Aorta (tissue), 5 donors: Measurements from ENCODE around the gene MX2. TPM values are rescaled to one million over a fixed set of nuclear protein-coding genes. Genes with fewer than 3 reads are reported as not detected.

Experiments used
- ATAC-seq: fragments of 200-7000 bp; cut with Tn5 transposase; one replicate; pipeline ENCODE4 v1.9.1; 2022; ENCODE audit warnings: moderate library complexity; ENCODE audit not compliant: low FRiP score
- DNase-seq, 2 donors: peaks; one replicate each; pipeline ENCODE4 v3.0.0-alpha.2; 2020
- H3K27ac ChIP-seq, 2 donors: one replicate each; pipeline ENCODE4 v1.5.1; 2013; ENCODE audit warnings: low read length in 2 of 2, mild to moderate bottlenecking in 2 of 2, moderate library complexity in 2 of 2, control low read depth in 1 of 2, inconsistent platforms in 1 of 2, low read depth in 1 of 2
- H3K27me3 ChIP-seq, 2 donors: one replicate each; pipeline ENCODE4 v1.6.1; 2013; ENCODE audit warnings: control low read depth in 1 of 2, low read length in 1 of 2, mild to moderate bottlenecking in 1 of 2, moderate library complexity in 1 of 2; ENCODE audit not compliant: insufficient read depth in 2 of 2, control insufficient read depth in 1 of 2
- H3K36me3 ChIP-seq, 2 donors: one replicate each; pipeline ENCODE4 v1.6.1; 2013; ENCODE audit warnings: control low read depth in 1 of 2, low read length in 1 of 2, mild to moderate bottlenecking in 1 of 2; ENCODE audit not compliant: insufficient read depth in 2 of 2, control insufficient read depth in 1 of 2
- H3K4me1 ChIP-seq, 2 donors: one replicate each; pipeline ENCODE4 v1.6.1; 2013; ENCODE audit warnings: low read length in 2 of 2, control low read depth in 1 of 2, mild to moderate bottlenecking in 1 of 2, moderate library complexity in 1 of 2; ENCODE audit not compliant: insufficient read depth in 2 of 2, control insufficient read depth in 1 of 2
- H3K4me3 ChIP-seq, 2 donors: one replicate each; pipeline ENCODE4 v1.5.1; 2013; ENCODE audit warnings: low read length in 2 of 2, control low read depth in 1 of 2, mild to moderate bottlenecking in 1 of 2
- H3K9me3 ChIP-seq: one replicate; pipeline ENCODE4 v1.6.1; 2013; ENCODE audit warnings: mild to moderate bottlenecking, low read length; ENCODE audit not compliant: control insufficient read depth
- WGBS, 2 donors: extraction: QIAGEN DNeasy Blood & Tissue Kit; methylation state at CpG; one replicate each; pipeline ENCODE4 v1.1.7; 2013; 5-methylcytosine and 5-hydroxymethylcytosine counted together
- intact Hi-C, 2 donors: fragments of 100-400 bp; cut with DNase I; formaldehyde crosslinking; loops; one replicate each; pipeline versions ENCODE4 v1.14.2 to v1.15.0; 2022
- polyA plus RNA-seq, 2 donors: library from polyadenylated mRNA; stranded (reverse); fragments of 200-250 nt; gene quantifications; one replicate each; pipeline ENCODE4 v1.2.3, GENCODE V29; 2013
- total RNA-seq, 2 donors: library from RNA; stranded (reverse); fragmentation: NEBNext Ultra II Directional; extraction: Animal tissue kit (Norgen Biotek cat#: 25700); gene quantifications; one replicate each; pipeline ENCODE4 v1.2.1, GENCODE V29; 2021
- donor health status: healthy with polysubstance abuse.
- donor health status: Bipolar disorder and iron deficiency.
- donor health status: DM: no; HTN: no; CAD: no.
- donor health status: DM: no; HTN: no; CAD: no.
- donor health status: DM: yes; HTN: yes; CAD: no.

MX2 gene
- total and polyA plus RNA-seq, 4 donors, result 0.69 to 21.8 (median 12.5) TPM

DNA sequence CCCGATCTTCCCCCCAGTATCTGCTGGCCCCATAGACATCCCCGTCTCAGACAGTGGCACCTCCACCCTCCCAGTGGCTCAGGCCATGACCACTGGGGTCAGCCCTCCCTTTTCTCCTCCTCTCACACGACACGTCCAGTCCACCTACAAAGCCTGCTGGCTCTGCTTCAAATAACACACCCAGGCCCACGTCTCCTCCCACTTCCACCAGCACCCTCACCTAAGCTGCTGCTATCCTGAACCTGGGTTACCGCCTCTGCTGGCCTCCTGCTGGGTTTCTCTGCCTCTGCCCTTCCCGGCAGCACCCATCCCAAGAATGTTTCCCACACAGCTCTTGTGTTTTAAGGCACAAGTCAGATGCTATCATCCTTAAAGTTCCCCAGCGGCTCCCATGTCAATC lies 26.0 kb downstream of the MX2 start:
- Histone ChIP-seq H3K27me3 (no peaks in the 10 kb centered on the region), H3K36me3 (no peaks in the 10 kb centered on the region), H3K4me1 (no peaks in the 10 kb centered on the region), H3K9me3 (no peaks in the 10 kb centered on the region), H3K4me3 (no peak overlapping the region), H3K27ac (no peak overlapping the region)
- intact Hi-C loops, result no loop called here
- ATAC-seq (peak; percentile 42), DNase-seq (no peak)
- WGBS, 2 donors, result 78 to 83% methylated on average over 8 of the region's 8 CpGs

DNA sequence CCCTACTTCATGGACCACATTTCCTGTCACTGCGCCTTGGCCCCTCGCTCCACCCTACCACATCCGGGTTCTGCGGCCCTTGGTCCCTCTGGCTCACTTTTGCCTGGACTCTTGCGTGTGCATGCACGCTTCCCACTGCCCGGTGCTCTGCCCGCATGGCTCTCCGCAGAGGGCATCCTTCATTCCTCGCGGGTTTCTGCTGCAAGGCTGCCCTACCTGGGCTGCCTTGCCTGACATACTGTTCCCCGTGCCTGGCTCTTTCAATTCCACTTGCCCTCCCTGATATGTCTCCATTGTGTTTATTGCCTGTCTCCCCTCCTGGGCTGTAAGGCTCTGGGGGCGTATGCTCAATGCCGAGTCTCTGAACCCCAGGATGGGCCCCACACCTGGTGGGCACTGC lies 26.4 kb downstream of the MX2 start:
- no peak for ATAC-seq

DNA sequence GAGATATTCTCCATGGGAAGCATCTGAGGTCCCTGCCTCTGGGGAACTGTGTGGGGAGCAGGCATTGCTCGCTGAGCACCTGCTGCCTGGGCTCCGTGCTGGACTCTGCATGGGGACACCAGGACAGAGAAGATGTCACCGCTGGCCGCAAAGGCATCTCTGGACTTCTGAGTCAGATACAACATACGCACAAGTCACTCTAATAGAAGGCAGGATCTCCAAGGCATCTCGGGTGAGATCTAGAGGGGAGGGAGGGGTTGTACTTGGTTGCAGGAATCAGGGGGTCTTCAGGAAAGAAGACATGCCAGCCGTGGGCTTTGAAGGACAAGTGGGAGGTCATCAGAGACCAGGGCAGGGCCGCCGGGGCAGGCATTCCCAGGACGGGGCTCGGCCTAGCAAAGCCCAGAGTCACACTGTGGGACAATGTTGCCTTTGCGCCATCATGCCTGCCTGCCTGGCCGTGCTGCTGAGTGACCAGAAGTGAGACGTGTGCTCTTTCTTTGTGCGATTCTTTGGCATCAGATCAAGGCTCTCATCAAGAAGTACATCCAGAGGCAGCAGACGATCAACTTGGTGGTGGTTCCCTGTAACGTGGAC lies 28.3 kb downstream of the MX2 start:
- 91 to 92% methylated on average over 17 of the region's 17 CpGs for WGBS, 2 donors
- H3K27me3 ChIP-seq, result no peaks in the 10 kb centered on the region
- H3K4me1 ChIP-seq, result no peaks in the 10 kb centered on the region
- H3K27ac ChIP-seq, result no peak overlapping the region
- intact Hi-C loops, result no loop called here
- ATAC-seq (no peak), DNase-seq (no peak)
- no peaks in the 10 kb centered on the region for H3K9me3 ChIP-seq
- no peak overlapping the region for H3K4me3 ChIP-seq
- H3K36me3 ChIP-seq, result no peaks in the 10 kb centered on the region

More for the DNA sequence above, 26.4 kb downstream of the MX2 start:
- DNase-seq, result no peak
- H3K27me3 ChIP-seq, result no peaks in the 10 kb centered on the region
- no peak overlapping the region for H3K4me3 ChIP-seq
- WGBS, 2 donors, result 94 to 97% methylated on average over 14 of the region's 14 CpGs
- no peak overlapping the region for H3K27ac ChIP-seq
- no peaks in the 10 kb centered on the region for H3K36me3 ChIP-seq
- no peaks in the 10 kb centered on the region for H3K4me1 ChIP-seq
- H3K9me3 ChIP-seq, result no peaks in the 10 kb centered on the region
- intact Hi-C loops, result no loop called here

DNA sequence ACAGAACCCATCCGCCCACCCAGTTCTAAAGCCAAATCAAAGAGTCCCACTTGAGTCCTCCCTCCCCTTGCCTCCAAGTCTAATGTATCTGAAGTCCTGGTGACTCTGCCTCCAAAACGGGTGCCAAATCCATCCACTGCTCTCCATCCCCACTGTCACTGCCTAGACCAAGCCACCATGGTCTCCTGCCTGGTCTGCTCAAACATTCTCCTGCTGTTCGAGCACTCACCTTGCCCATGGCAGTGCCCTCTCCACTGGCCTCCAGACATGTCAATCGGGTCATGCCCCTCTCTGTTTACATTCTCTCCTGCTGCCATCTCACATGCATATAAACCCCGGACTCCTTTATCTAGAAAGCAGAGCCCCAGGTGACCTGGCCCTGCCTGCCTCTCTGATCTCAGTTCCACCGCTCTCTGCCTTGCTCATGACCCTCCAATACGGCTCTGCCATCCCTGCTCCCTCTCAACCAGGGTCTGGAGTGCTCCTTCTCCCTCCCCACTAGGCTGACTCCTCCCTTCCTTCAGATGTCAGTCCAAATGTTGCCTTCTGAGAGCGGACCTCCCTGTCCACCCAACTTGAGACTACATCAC lies 32.1 kb downstream of the MX2 start:
- Histone ChIP-seq H3K9me3 (no peaks in the 10 kb centered on the region), H3K4me3 (no peak overlapping the region), H3K4me1 (no peaks in the 10 kb centered on the region), H3K36me3 (no peaks in the 10 kb centered on the region), H3K27me3 (no peaks in the 10 kb centered on the region), H3K27ac (no peak overlapping the region)
- intact Hi-C loops, result no loop called here
- DNase-seq, result peak in 1 of 2 donors; percentile 61
- WGBS, 2 donors, result 80 to 88% methylated on average over 8 of the region's 8 CpGs
- ATAC-seq, result no peak

DNA sequence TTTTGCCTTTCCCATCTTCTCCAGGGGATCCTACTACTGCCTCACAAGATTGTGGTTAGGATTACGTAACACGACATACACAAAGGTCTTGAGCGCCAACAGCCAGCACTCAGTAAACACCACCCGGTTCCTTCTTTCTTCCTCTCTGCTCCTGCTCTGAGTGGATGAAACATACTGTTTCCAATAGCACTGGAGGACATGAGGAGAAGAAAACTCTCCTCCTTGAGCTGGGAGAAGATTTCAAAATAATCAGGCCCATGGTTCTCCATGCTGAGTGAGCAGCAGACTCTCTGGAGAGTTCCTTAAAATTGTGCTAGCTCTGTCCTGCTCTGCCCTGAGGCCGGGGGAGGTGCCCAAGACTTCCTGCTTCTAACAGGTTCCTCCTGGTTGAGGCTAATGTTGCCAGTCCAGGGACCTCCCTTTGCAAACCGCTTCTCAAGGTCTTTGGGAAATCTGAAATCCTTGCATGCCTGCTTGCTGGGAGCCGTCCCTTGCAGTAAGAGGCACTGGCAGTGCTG lies 34.8 kb downstream of the MX2 start:
- no peaks in the 10 kb centered on the region for H3K36me3 ChIP-seq
- 65 to 69% methylated on average over 7 of the region's 7 CpGs for WGBS, 2 donors
- H3K4me1 ChIP-seq, result no peaks in the 10 kb centered on the region
- DNase-seq, result peak; percentile 55 to 75
- H3K4me3 ChIP-seq, result no peak overlapping the region
- no peaks in the 10 kb centered on the region for H3K9me3 ChIP-seq
- H3K27me3 ChIP-seq, result no peaks in the 10 kb centered on the region
- intact Hi-C loops, result no loop called here
- no peak overlapping the region for H3K27ac ChIP-seq
- peak; percentile 50 for ATAC-seq

DNA sequence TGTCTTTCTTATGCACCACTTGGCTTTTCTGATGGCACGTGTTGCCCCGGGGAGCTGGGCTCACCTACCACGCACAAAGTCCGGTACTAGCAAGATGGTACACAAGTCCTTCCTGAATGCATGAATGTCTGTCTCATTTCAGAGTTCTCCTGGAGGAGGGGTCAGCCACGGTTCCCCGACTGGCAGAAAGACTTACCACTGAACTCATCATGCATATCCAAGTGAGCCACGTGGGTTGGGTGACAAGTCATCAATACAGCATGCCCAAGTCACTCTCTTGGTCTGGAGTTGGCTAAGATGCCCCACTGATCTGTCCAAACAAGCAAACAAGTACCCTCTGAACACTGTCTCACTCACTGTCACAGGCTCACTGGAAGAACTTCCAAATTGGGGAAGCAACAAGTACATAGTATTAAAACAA lies 35.7 kb downstream of the MX2 start:
- ATAC-seq (no peak), DNase-seq (peak in 1 of 2 donors; percentile 56)
- Histone ChIP-seq H3K27me3 (no peaks in the 10 kb centered on the region), H3K9me3 (no peaks in the 10 kb centered on the region), H3K4me3 (no peak overlapping the region), H3K36me3 (no peaks in the 10 kb centered on the region), H3K27ac (no peak overlapping the region), H3K4me1 (no peaks in the 10 kb centered on the region)
- 82 to 90% methylated on average over 7 of the region's 7 CpGs for WGBS, 2 donors
- intact Hi-C loops, result no loop called here

DNA sequence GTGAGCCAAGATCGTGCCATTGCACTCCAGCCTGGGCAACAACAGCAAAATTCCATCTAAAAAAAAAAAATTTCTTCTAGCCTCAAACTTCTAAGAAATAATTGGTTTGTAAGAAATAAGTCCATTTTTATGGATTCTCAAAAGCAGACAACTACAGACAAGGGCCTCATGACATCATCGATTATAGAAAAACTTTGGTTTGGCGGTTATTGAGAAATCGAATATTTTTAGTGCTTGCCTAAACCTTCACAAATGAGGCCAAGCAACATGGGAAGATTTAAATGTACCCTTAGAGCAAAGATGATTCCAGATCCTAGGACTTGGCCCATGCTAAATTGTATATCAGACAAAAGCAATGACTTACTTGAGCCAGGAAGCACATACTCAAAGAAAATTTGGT lies 36.4 kb downstream of the MX2 start:
- intact Hi-C loops, result no loop called here
- Histone ChIP-seq H3K27me3 (no peaks in the 10 kb centered on the region), H3K4me1 (no peaks in the 10 kb centered on the region), H3K4me3 (no peak overlapping the region), H3K27ac (no peak overlapping the region), H3K9me3 (no peaks in the 10 kb centered on the region), H3K36me3 (no peaks in the 10 kb centered on the region)
- ATAC-seq (no peak), DNase-seq (no peak)
- 92% methylated on average over 4 of the region's 4 CpGs for WGBS, 2 donors

DNA sequence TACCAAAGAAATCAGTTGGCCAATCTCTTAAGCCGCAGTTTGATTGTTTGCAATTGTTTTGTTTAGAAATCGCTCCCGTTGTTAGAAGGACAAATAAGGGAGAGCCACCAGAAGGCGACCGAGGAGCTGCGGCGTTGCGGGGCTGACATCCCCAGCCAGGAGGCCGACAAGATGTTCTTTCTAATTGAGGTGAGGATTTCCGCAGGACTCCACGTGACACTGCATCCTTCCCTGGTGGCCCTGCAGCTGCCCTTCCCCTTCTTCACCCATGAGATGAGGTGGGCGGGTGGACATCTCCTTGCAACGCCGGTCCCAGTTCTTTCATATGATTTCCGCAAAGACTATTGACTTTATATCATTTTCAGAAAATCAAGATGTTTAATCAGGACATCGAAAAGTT lies 37.0 kb downstream of the MX2 start:
- intact Hi-C loops, result no loop called here
- no peak overlapping the region for H3K27ac ChIP-seq
- no peaks in the 10 kb centered on the region for H3K36me3 ChIP-seq
- no peaks in the 10 kb centered on the region for H3K9me3 ChIP-seq
- DNase-seq (peak in 1 of 2 donors; percentile 65), ATAC-seq (no peak)
- H3K4me1 ChIP-seq, result no peaks in the 10 kb centered on the region
- WGBS, 2 donors, result 95 to 96% methylated on average over 16 of the region's 16 CpGs
- no peak overlapping the region for H3K4me3 ChIP-seq
- H3K27me3 ChIP-seq, result no peaks in the 10 kb centered on the region

DNA sequence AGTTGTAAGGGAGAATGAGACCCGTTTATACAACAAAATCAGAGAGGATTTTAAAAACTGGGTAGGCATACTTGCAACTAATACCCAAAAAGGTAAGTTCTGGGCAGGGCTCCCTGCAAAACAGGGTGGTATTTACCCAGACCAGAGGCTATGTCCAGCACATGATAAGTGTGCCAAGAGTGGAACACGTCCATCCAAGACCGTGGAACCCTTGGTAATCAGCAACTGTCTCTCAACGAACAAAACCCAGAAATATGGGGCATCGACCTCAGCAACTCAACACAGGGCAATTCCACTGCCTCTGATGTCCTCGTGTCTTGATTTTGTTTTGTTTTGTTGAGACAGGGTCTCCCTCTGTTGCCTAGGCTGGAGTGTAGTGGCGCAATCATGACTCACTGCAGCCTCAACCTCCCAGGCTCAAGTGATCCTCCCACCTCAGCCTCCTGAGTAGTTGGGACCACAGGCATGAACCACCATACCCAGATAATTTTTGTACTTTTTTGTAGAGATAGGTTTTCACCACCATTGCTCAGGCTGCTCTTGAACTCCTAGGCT lies 37.5 kb downstream of the MX2 start:
- WGBS, 2 donors, result 88% methylated on average over 7 of the region's 7 CpGs
- Histone ChIP-seq H3K27me3 (no peaks in the 10 kb centered on the region), H3K4me3 (no peak overlapping the region), H3K36me3 (no peaks in the 10 kb centered on the region), H3K27ac (no peak overlapping the region), H3K4me1 (no peaks in the 10 kb centered on the region), H3K9me3 (no peaks in the 10 kb centered on the region)
- peak in 1 of 2 donors; percentile 22 for DNase-seq
- intact Hi-C loops, result no loop called here
- no peak for ATAC-seq
